Lung (tissue), 12 donors: ENCODE measurements around the gene PCP2. TPM values are rescaled to one million over a fixed set of nuclear protein-coding genes. Genes with fewer than 3 reads are reported as not detected.
A peak's percentile ranks its signal among the peaks of the same experiment; 100 is the strongest.

ENCODE experiments used
- ATAC-seq: fragments of 200-7000 bp; cut with Tn5 transposase; one replicate; pipeline ENCODE4 v1.9.1; 2020; ENCODE audit warnings: moderate number of reproducible peaks; ENCODE audit not compliant: insufficient read depth, low FRiP score
- DNase-seq, 3 donors: peaks; one replicate each; pipeline ENCODE4 v3.0.0-alpha.2; 2013 to 2017
- H3K27ac ChIP-seq, 2 donors: one replicate each; pipeline ENCODE4 v1.5.1; 2013; ENCODE audit warnings: mild to moderate bottlenecking in 2 of 2, moderate library complexity in 2 of 2, control low read depth in 1 of 2, inconsistent platforms in 1 of 2, low read depth in 1 of 2, low read length in 1 of 2
- H3K27me3 ChIP-seq, 3 donors: one replicate each; pipeline ENCODE4 v1.5.1; 2013; ENCODE audit warnings: low read length in 2 of 3; ENCODE audit not compliant: control insufficient read depth in 3 of 3, insufficient read depth in 3 of 3
- H3K36me3 ChIP-seq, 4 donors: one replicate each; pipeline ENCODE4 v1.5.1; 2013; ENCODE audit warnings: low read length in 4 of 4, mild to moderate bottlenecking in 1 of 4, moderate library complexity in 1 of 4; ENCODE audit not compliant: control insufficient read depth in 4 of 4, insufficient read depth in 4 of 4
- H3K4me1 ChIP-seq, 5 donors: one replicate each; pipeline ENCODE4 v1.5.1; 2013; ENCODE audit warnings: low read length in 5 of 5, mild to moderate bottlenecking in 2 of 5, moderate library complexity in 1 of 5; ENCODE audit not compliant: control insufficient read depth in 5 of 5, insufficient read depth in 5 of 5
- H3K4me3 ChIP-seq: one replicate; pipeline ENCODE4 v1.5.1; 2013; ENCODE audit warnings: mild to moderate bottlenecking, control low read depth, moderate library complexity
- H3K9ac ChIP-seq, 2 donors: one replicate each; pipeline ENCODE4 v1.5.1; 2013; ENCODE audit warnings: low read length in 2 of 2, control low read depth in 1 of 2; ENCODE audit not compliant: insufficient read depth in 1 of 2
- H3K9me3 ChIP-seq, 4 donors: one replicate each; pipeline ENCODE4 v1.5.1; 2013; ENCODE audit warnings: low read length in 3 of 4, mild to moderate bottlenecking in 1 of 4, moderate library complexity in 1 of 4; ENCODE audit not compliant: control insufficient read depth in 4 of 4, insufficient read depth in 3 of 4
- CTCF ChIP-seq: IDR thresholded peaks from 2 replicates; pipeline ENCODE4 v1.5.1; 2012; ENCODE audit warnings: mild to moderate bottlenecking; ENCODE audit errors: control extremely low read depth, extremely low read depth
- WGBS, 2 donors: extraction: QIAGEN DNeasy Blood & Tissue Kit; methylation state at CpG; one replicate each; pipeline ENCODE4 v1.1.7; 2013; 5-methylcytosine and 5-hydroxymethylcytosine counted together
- polyA plus RNA-seq, 2 donors: library from polyadenylated mRNA; stranded (reverse); fragments of 200-250 nt; gene quantifications; one replicate each; pipeline ENCODE4 v1.2.1, GENCODE V29; 2013
- total RNA-seq, 2 donors: library from RNA; depleted of rRNA in 1 of 2; stranded (reverse); fragments of >200 nt in 1 of 2; gene quantifications; one replicate each; pipeline ENCODE4 v1.2.1, GENCODE V29; 2014 to 2021
- donor health status: control.
- donor health status: control.
- donor health status: Bipolar disorder and iron deficiency.
- donor health status: healthy.
- donor health status: DM: yes; HTN: yes; CAD: no.

The PCP2 gene
- total and polyA plus RNA-seq, 4 donors: 0.60 to 4.4 (median 1.9) TPM

- Histone ChIP-seq H3K27ac (no peak overlapping the region), H3K4me1 (peaks cover 0 to 5% (median under 1%) of the 10 kb centered on the region in 5 donors), H3K36me3 (no peaks in the 10 kb centered on the region), H3K9me3 (no peaks in the 10 kb centered on the region), H3K4me3 (no peak overlapping the region), H3K9ac (no peak overlapping the region), H3K27me3 (peaks cover 0 to 7% (median 0%) of the 10 kb centered on the region in 3 donors)
- TF ChIP-seq CTCF: no peak
- ATAC-seq: no peak
- 51 to 68% methylated on average over 4 of the region's 4 CpGs for WGBS, 2 donors
- DNase-seq: peak; percentile 50 to 96 (median 88)
These were observed 31.6 kb upstream of the PCP2 start for GRCh38 chr19:7665076-7665475.

DNA sequence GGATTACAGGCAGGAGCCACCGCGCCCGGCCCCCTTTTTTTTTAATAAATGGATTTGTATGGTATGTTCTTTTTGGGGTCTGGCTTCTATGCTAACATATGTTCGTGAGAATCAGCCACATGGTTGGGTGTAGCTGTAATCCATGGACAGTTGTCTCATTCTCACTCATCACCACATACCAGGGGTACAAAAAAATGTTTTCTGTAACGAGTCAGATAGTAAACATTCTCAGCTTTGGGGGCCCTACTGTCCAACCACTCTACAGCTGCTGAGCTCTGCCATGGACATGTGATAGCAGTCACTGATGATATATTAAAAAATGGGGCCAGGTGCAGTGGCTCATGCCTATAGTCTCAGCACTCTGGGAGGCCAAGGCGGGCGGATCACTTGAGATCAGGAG is 30.2 kb upstream of the PCP2 start:
- H3K27ac ChIP-seq: no peak overlapping the region
- H3K9me3 ChIP-seq: no peaks in the 10 kb centered on the region
- H3K36me3 ChIP-seq: no peaks in the 10 kb centered on the region
- H3K9ac ChIP-seq: no peak overlapping the region
- no peak overlapping the region for H3K4me3 ChIP-seq
- WGBS, 2 donors: 84 to 88% methylated on average over 7 of the region's 7 CpGs
- TF ChIP-seq CTCF: no peak
- peaks cover 0 to 5% (median 0%) of the 10 kb centered on the region in 5 donors for H3K4me1 ChIP-seq
- DNase-seq (no peak), ATAC-seq (no peak)
- H3K27me3 ChIP-seq: no peaks in the 10 kb centered on the region

- peaks cover 0 to 5% (median 0%) of the 10 kb centered on the region in 5 donors for H3K4me1 ChIP-seq
- WGBS, 2 donors: 87 to 88% methylated on average over 14 of the region's 14 CpGs
- no peak overlapping the region for H3K9ac ChIP-seq
These were observed 29.1 kb upstream of the PCP2 start for GRCh38 chr19:7662657-7663056.

More at GRCh38 chr19:7662657-7663056, 29.1 kb upstream of the PCP2 start:
- no peak overlapping the region for H3K4me3 ChIP-seq
- no peak overlapping the region for H3K27ac ChIP-seq
- DNase-seq (no peak), ATAC-seq (no peak)
- H3K27me3 ChIP-seq: no peaks in the 10 kb centered on the region
- H3K9me3 ChIP-seq: no peaks in the 10 kb centered on the region
- H3K36me3 ChIP-seq: no peaks in the 10 kb centered on the region
- no peak for TF ChIP-seq CTCF
